Natural killer cell (primary cell): Measurements from ENCODE around the gene TBXA2R. TPM values are rescaled to one million over a fixed set of nuclear protein-coding genes. Genes with fewer than 3 reads are reported as not detected.

Experiments used
- ATAC-seq, 3 donors: fragments of 150-1000 bp in 2 of 3; fragments of 200-7000 bp in 1 of 3; cut with Tn5 transposase; 1 replicate in 1 of 3; 2 replicates in 2 of 3; pipeline ENCODE4 v1.10.0; 2021; ENCODE audit warnings: mild to moderate bottlenecking in 2 of 3, moderate library complexity in 2 of 3
- DNase-seq, 2 donors: peaks; one replicate each; pipeline versions ENCODE4 v3.0.0 to v3.0.0-alpha.2; 2013 to 2021; ENCODE audit warnings: mixed read lengths in 1 of 2
- H3K27ac ChIP-seq: one replicate; pipeline ENCODE4 v1.5.1; 2013; ENCODE audit warnings: mild to moderate bottlenecking, low read length
- H3K27me3 ChIP-seq: one replicate; pipeline ENCODE4 v1.6.1; 2013; ENCODE audit warnings: low read length; ENCODE audit not compliant: control insufficient read depth, insufficient read depth
- H3K36me3 ChIP-seq: one replicate; pipeline ENCODE4 v1.6.1; 2013; ENCODE audit warnings: low read length; ENCODE audit not compliant: control insufficient read depth, insufficient read depth
- H3K4me1 ChIP-seq: one replicate; pipeline ENCODE4 v1.6.1; 2013; ENCODE audit warnings: low read length; ENCODE audit not compliant: control insufficient read depth, insufficient read depth
- H3K4me3 ChIP-seq: one replicate; pipeline ENCODE4 v1.5.1; 2013; ENCODE audit warnings: low read length
- H3K9me3 ChIP-seq: one replicate; pipeline ENCODE4 v1.6.1; 2013; ENCODE audit warnings: low read length; ENCODE audit not compliant: control insufficient read depth, insufficient read depth
- H3K27ac Mint-ChIP-seq, 2 donors: one replicate each; pipeline ENCODE4 v1.8.0; 2022; ENCODE audit warnings: mild to moderate bottlenecking in 2 of 2, mixed read lengths in 2 of 2, moderate library complexity in 1 of 2
- H3K27me3 Mint-ChIP-seq, 2 donors: one replicate each; pipeline ENCODE4 v1.8.0; 2022; ENCODE audit warnings: low read depth in 2 of 2, mixed read lengths in 2 of 2
- H3K36me3 Mint-ChIP-seq: one replicate; pipeline ENCODE4 v1.8.0; 2022; ENCODE audit warnings: mixed read lengths
- H3K4me1 Mint-ChIP-seq, 2 donors: one replicate each; pipeline ENCODE4 v1.8.0; 2022; ENCODE audit warnings: mixed read lengths in 2 of 2
- H3K4me3 Mint-ChIP-seq: one replicate; pipeline ENCODE4 v1.8.0; 2022; ENCODE audit warnings: mild to moderate bottlenecking, moderate library complexity, mixed read lengths
- H3K9me3 Mint-ChIP-seq, 2 donors: one replicate each; pipeline ENCODE4 v1.8.0; 2022; ENCODE audit warnings: mixed read lengths in 2 of 2
- WGBS: methylation state at CpG from one replicate; pipeline ENCODE4 v1.1.7; 2013; ENCODE audit warnings: missing lambda C conversion rate; ENCODE audit not compliant: insufficient coverage; 5-methylcytosine and 5-hydroxymethylcytosine counted together
- intact Hi-C: fragments of 100-400 bp; cut with micrococcal nuclease; formaldehyde crosslinking; loops from one replicate; pipeline ENCODE4 v1.14.2; 2022
- total RNA-seq, 4 donors: library from RNA; stranded (reverse); fragments of 120-200 nt in 1 of 4; gene quantifications; one replicate each; pipeline versions ENCODE4 v1.2.3 to v1.2.4, GENCODE V29; 2013 to 2022
- TF ChIP-seq, protein P1 (sequence below): fragments of 200-600 bp; IDR thresholded peaks from one replicate; pipeline ENCODE4 v1.8.0; 2022; ENCODE audit warnings: antibody characterized with exemption

TBXA2R gene
- total RNA-seq, 3 donors from 2014 or later (not counting 1 experiment from before 2014, with no cell fraction given), result 1.4 to 2.1 (median 2.1) TPM

DNA sequence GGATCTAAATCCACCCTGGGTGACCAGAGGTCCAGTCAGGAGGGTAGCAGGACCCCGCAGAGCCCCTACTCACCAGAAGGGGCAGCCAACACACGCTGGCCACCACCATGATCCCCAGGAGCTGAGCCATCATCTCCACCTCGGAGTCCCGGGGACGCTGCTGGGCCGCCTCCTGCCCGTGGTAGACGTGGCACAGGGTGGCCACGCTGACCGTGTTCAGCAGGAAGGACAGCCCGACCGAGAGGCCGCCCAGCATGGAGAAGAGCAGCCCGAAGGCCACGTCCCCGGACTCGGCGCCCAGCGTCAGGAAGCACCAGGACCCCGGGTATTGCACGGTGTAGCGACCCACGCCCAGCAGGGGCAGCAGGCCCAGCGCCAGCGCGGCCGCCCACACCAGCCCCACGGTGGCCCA, 6.9 kb downstream of the TBXA2R start:
- H3K4me1 Mint-ChIP-seq, result no peaks in the 10 kb centered on the region
- H3K27me3 Mint-ChIP-seq, result no peaks in the 10 kb centered on the region
- DNase-seq (no peak), ATAC-seq (no peak)
- TF ChIP-seq, protein P1, sequence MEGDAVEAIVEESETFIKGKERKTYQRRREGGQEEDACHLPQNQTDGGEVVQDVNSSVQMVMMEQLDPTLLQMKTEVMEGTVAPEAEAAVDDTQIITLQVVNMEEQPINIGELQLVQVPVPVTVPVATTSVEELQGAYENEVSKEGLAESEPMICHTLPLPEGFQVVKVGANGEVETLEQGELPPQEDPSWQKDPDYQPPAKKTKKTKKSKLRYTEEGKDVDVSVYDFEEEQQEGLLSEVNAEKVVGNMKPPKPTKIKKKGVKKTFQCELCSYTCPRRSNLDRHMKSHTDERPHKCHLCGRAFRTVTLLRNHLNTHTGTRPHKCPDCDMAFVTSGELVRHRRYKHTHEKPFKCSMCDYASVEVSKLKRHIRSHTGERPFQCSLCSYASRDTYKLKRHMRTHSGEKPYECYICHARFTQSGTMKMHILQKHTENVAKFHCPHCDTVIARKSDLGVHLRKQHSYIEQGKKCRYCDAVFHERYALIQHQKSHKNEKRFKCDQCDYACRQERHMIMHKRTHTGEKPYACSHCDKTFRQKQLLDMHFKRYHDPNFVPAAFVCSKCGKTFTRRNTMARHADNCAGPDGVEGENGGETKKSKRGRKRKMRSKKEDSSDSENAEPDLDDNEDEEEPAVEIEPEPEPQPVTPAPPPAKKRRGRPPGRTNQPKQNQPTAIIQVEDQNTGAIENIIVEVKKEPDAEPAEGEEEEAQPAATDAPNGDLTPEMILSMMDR, result no peak
- H3K27ac Mint-ChIP-seq, result no peak overlapping the region
- intact Hi-C loops, result no loop called here
- peaks cover 9% of the 10 kb centered on the region for H3K4me1 ChIP-seq
- no peak overlapping the region for H3K27ac ChIP-seq
- H3K9me3 ChIP-seq, result no peaks in the 10 kb centered on the region
- H3K36me3 Mint-ChIP-seq, result no peaks in the 10 kb centered on the region
- 96% methylated on average over 28 of the region's 28 CpGs for WGBS
- no peaks in the 10 kb centered on the region for H3K27me3 ChIP-seq
- no peaks in the 10 kb centered on the region for H3K9me3 Mint-ChIP-seq
- H3K4me3 ChIP-seq, result no peak overlapping the region
- no peaks in the 10 kb centered on the region for H3K36me3 ChIP-seq
- H3K4me3 Mint-ChIP-seq, result no peak overlapping the region

DNA sequence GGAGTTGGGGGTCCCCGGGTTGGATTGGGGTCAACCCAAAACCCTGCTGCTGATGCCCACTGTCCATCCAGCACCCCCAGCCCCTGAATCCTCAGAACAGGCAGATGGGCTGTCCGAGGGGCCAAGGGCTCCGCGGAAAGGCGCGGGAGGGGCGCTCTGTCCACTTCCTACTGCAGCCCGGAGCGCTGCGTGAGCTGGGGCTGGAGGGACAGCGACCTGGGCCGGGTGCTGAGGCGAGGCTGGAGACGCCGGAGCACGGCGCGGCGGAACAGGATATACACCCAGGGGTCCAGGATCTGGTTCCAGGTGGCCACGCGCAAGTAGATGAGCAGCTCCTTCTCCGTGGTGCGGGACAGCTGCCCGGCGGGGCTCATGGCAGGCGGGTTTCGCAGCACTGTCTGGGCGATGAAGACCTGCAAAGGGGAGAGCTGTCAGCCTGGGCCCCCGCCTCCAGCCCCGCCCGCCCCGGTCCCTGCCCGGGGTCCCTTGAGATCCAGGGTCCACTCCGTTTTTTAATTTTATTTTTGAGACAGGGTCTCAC, 11.1 kb downstream of the TBXA2R start:
- H3K4me3 ChIP-seq, result no peak overlapping the region
- intact Hi-C loops, result no loop called here
- no peaks in the 10 kb centered on the region for H3K9me3 ChIP-seq
- DNase-seq (no peak), ATAC-seq (no peak)
- H3K36me3 ChIP-seq, result no peaks in the 10 kb centered on the region
- H3K4me1 Mint-ChIP-seq, result no peaks in the 10 kb centered on the region
- no peaks in the 10 kb centered on the region for H3K9me3 Mint-ChIP-seq
- WGBS, result 92% methylated on average over 34 of the region's 34 CpGs
- H3K27me3 Mint-ChIP-seq, result no peaks in the 10 kb centered on the region
- TF ChIP-seq, protein P1, result no peak
- no peak overlapping the region for H3K27ac Mint-ChIP-seq
- H3K27ac ChIP-seq, result no peak overlapping the region
- H3K27me3 ChIP-seq, result no peaks in the 10 kb centered on the region
- H3K4me3 Mint-ChIP-seq, result no peak overlapping the region
- no peaks in the 10 kb centered on the region for H3K36me3 Mint-ChIP-seq
- H3K4me1 ChIP-seq, result no peaks in the 10 kb centered on the region

DNA sequence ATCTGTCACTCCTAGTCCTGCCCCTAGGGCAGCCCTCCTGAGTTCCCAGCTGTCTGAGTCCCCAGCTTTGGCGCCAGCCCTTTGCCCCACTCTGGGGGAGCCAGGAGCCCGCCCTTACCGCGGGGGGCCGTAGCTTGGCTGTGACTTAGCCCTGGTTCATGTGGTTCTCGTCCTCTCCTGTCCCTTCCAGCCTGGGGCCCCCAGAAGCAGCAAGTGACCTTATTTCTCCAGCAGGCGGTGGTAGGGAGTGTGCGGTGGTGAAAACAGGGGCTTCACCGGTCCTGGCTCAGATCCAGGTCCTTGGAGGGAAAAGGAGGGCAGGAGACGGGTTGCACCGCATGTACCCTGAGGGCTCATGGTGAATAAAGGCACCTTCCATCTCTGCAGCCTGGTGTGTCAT, 13.5 kb downstream of the TBXA2R start:
- DNase-seq (no peak), ATAC-seq (no peak)
- Histone ChIP-seq H3K27me3 (no peaks in the 10 kb centered on the region), H3K9me3 (no peaks in the 10 kb centered on the region), H3K27ac (no peak overlapping the region), H3K4me3 (no peak overlapping the region), H3K4me1 (no peaks in the 10 kb centered on the region), H3K36me3 (no peaks in the 10 kb centered on the region)
- Mint-ChIP-seq H3K27me3 (no peaks in the 10 kb centered on the region), H3K4me1 (no peaks in the 10 kb centered on the region), H3K9me3 (no peaks in the 10 kb centered on the region), H3K27ac (no peak overlapping the region), H3K4me3 (no peak overlapping the region), H3K36me3 (no peaks in the 10 kb centered on the region)
- WGBS, result 58% methylated on average over 11 of the region's 11 CpGs
- intact Hi-C loops, result no loop called here
- TF ChIP-seq, protein P1, result no peak
